Stomach (tissue), 4 donors: ENCODE measurements around the gene RGS7.

Experiments used
- POLR2A ChIP-seq, 4 donors: fragments of 450-650 bp; IDR thresholded peaks; one replicate each; pipeline ENCODE4 v1.6.1; 2016; ENCODE audit warnings: antibody characterized with exemption in 4 of 4, control low read depth in 2 of 4, mild to moderate bottlenecking in 1 of 4, moderate library complexity in 1 of 4
- TF ChIP-seq, protein P1 (sequence below), 7 experiments: fragments of 450-650 bp in 4 of 7; fragments of 200-600 bp in 3 of 7; sonication (generic) in 3 of 7; IDR thresholded peaks; one replicate each; pipeline ENCODE4 v1.5.1; 2016 to 2019; ENCODE audit warnings: antibody characterized with exemption in 7 of 7, control low read depth in 2 of 7, mild to moderate bottlenecking in 1 of 7

DNA sequence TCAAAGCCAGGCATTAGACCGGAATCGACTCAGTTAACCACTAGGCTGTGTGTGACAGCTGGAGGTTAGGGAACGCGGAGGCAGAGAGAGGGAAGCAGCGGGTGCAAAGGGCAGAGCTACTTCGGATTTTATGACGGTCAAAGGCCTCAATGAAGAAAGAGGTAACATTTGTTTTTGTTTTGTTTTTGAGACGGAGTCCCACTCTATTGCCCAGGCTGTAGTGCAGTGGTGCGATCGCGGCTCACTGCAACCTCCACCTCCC, 468.3 kb downstream of the RGS7 start:
- TF ChIP-seq, protein P1, sequence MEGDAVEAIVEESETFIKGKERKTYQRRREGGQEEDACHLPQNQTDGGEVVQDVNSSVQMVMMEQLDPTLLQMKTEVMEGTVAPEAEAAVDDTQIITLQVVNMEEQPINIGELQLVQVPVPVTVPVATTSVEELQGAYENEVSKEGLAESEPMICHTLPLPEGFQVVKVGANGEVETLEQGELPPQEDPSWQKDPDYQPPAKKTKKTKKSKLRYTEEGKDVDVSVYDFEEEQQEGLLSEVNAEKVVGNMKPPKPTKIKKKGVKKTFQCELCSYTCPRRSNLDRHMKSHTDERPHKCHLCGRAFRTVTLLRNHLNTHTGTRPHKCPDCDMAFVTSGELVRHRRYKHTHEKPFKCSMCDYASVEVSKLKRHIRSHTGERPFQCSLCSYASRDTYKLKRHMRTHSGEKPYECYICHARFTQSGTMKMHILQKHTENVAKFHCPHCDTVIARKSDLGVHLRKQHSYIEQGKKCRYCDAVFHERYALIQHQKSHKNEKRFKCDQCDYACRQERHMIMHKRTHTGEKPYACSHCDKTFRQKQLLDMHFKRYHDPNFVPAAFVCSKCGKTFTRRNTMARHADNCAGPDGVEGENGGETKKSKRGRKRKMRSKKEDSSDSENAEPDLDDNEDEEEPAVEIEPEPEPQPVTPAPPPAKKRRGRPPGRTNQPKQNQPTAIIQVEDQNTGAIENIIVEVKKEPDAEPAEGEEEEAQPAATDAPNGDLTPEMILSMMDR (IDR thresholded peaks at IDR 0.05) = no peak
- TF ChIP-seq POLR2A (IDR thresholded peaks at IDR 0.05) = no peak
